Measurements from ENCODE around the gene AUH. TPM values are rescaled to one million over a fixed set of nuclear protein-coding genes. Genes with fewer than 3 reads are reported as not detected.
"Not testable (repeated sequence)": the region's sequence is repeated elsewhere in the genome, so short reads cannot be mapped to it uniquely, and the experiment has no call there.

The AUH gene
- total RNA-seq, 1 experiment from 2014 or later, result 29.0 TPM

- Histone ChIP-seq H3K27me3 (ENCODE audit: insufficient read depth, low read length) (no peaks in the 10 kb centered on the region), H3K9me2 (ENCODE audit: insufficient read depth) (peaks cover 3% of the 10 kb centered on the region; the same call in 1 of the 2 replicates), H3K4me2 (ENCODE audit: low read length) (no peak overlapping the region), H3K79me2 (ENCODE audit: insufficient read depth, low read length) (no peaks in the 10 kb centered on the region), H3K9ac (ENCODE audit: low read length) (no peak overlapping the region), H3K4me1 (ENCODE audit: control insufficient read depth in 1 of 2, insufficient read depth in 2 of 2, low read length in 2 of 2) (peaks cover 4 to 12% of the 10 kb centered on the region in 2 experiments; a peak in 2 of 4 replicates), H3K4me3 (replicated peaks in 1 of 2; ENCODE audit: low read depth in 1 of 2, low read length in 2 of 2) (no peak overlapping the region), H3K9me3 (ENCODE audit: control insufficient read depth in 1 of 2, insufficient read depth in 1 of 2, low read depth in 1 of 2, low read length in 2 of 2) (no peaks in the 10 kb centered on the region), H4K20me1 (ENCODE audit: insufficient read depth) (no peaks in the 10 kb centered on the region), H3K36me3 (ENCODE audit: control insufficient read depth in 1 of 2, insufficient read depth in 2 of 2, low read length in 2 of 2) (no peaks in the 10 kb centered on the region), H3K27ac (ENCODE audit: low read depth, low read length) (no peak overlapping the region), H2AFZ (ENCODE audit: low read depth, low read length, poor library complexity, severe bottlenecking) (no peak overlapping the region)
- TF ChIP-seq EZH2phosphoT487 (IDR thresholded peaks at IDR 0.05; ENCODE audit: borderline replicate concordance) (no peak), YY1 (IDR thresholded peaks at IDR 0.05; ENCODE audit: extremely low read depth, insufficient replicate concordance, low read depth, low read length) (no peak), SRF (IDR thresholded peaks at IDR 0.05; ENCODE audit: low read depth) (no peak), RAD21 (IDR thresholded peaks at IDR 0.05; ENCODE audit: low read depth) (no peak), JUND (IDR thresholded peaks at IDR 0.05) (no peak), POLR2A (IDR thresholded peaks at IDR 0.05; ENCODE audit: borderline replicate concordance, extremely low read depth, insufficient read depth, insufficient read length) (no peak)
- ChIA-PET CTCF (no interaction called here), RAD21 (ENCODE audit: low non-redundant PET in 1 of 2, low total read pairs in 2 of 2, uncharacterized antibody in 2 of 2, unreplicated experiment in 2 of 2) (no interaction called here), POLR2A (no interaction called here)
- ATAC-seq (no peak), DNase-seq (ENCODE audit: low read depth, low spot score) (no peak)
- intact Hi-C loops (cut with micrococcal nuclease), result no loop called here
- BruUV-seq (replicated peaks), result no TSS peak
Measured at GRCh38 chr9:91391412-91391811, 29.7 kb upstream of the AUH start.

DNA sequence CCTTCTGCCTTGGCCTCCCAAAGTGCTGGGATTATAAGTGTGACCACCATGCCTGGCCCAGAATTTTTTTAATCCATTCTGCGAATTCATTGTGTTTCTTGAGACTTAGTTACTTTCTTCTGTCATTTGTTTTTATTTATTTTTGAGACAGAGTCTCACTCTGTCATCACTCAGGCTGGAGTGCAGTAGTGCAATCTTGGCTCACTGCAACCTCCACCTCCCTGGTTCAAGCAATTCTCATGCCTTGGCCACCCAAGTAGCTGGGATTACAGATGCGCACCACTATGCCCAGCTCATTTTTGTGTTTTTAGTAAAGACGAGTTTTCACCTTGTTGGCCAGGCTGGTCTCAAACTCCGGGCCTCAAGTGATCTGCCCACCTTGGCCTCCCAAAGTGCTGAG, 28.0 kb upstream of the AUH start:
- H3K4me1 ChIP-seq (ENCODE audit: control insufficient read depth in 1 of 2, insufficient read depth in 2 of 2, low read length in 2 of 2); H3K79me2 ChIP-seq (ENCODE audit: insufficient read depth, low read length); POLR2A ChIA-PET; H2AFZ ChIP-seq (ENCODE audit: low read depth, low read length, poor library complexity, severe bottlenecking); H3K9ac ChIP-seq (ENCODE audit: low read length); H3K27ac ChIP-seq (ENCODE audit: low read depth, low read length); H3K36me3 ChIP-seq (ENCODE audit: control insufficient read depth in 1 of 2, insufficient read depth in 2 of 2, low read length in 2 of 2); H3K4me3 ChIP-seq (replicated peaks in 1 of 2; ENCODE audit: low read depth in 1 of 2, low read length in 2 of 2); ATAC-seq; H4K20me1 ChIP-seq (ENCODE audit: insufficient read depth); H3K9me2 ChIP-seq (ENCODE audit: insufficient read depth); intact Hi-C loops (cut with micrococcal nuclease); H3K27me3 ChIP-seq (ENCODE audit: insufficient read depth, low read length); DNase-seq (ENCODE audit: low read depth, low spot score); BruUV-seq (replicated peaks); H3K9me3 ChIP-seq (ENCODE audit: control insufficient read depth in 1 of 2, insufficient read depth in 1 of 2, low read depth in 1 of 2, low read length in 2 of 2); RAD21 ChIA-PET (ENCODE audit: low non-redundant PET in 1 of 2, low total read pairs in 2 of 2, uncharacterized antibody in 2 of 2, unreplicated experiment in 2 of 2); CTCF ChIA-PET; H3K4me2 ChIP-seq (ENCODE audit: low read length): not testable (repeated sequence)

Data from HCT116 (cell line).